ENCODE results near the gene DMBX1.

Gene DMBX1

GRCh38 chr1:46506470-46507219 lies 17.0 kb downstream of the DMBX1 start:
- peak; percentile 6 for DNase-seq

DNA sequence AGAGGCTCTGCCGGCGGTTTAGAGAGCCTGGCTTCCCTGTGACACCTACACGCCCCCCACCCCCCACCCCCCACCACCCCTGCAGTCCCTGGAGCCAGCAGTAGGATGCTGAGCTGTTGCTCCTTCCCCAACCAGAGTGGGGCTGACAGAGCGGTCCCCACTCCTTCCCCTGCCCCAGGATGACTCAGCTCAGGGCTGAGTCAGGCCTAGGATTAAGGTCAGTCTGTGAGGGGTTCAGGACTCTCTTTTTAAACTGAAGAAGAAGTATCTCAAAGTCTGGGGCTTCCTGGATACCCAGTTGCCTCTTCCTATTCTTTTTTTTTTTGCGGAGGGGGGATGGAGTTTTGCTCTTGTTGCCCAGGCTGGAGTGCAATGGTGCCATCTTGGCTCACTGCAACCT lies 19.1 kb downstream of the DMBX1 start:
- no peak for DNase-seq

DNA sequence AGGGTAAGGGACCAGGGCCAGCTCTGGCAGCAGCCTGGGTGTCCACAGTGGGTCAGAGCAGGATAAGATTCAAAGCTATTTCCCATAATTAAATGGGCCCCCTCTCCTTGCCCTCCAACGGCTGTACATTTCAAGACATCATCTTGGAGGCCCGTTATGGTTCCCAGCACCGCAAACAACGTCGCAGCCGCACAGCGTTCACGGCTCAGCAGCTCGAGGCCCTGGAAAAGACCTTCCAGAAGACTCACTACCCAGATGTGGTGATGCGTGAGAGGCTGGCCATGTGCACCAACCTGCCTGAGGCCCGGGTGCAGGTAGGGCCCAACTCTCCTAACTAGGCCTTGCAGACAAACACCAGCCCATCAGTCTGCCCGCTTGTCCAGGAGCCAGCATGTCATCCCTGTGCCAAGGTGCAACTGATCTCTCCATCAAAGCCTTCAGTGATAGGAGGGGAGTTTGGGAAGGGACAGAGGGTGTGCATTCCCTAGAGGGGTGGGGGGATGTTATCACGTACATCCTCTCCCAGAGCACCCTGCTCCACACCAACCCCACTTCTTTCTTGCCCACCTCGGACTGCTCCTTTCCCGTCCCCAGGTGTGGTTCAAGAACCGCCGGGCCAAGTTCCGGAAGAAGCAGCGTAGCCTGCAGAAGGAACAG lies 20.8 kb downstream of the DMBX1 start:
- no peak for DNase-seq

- no peak for DNase-seq
Observed at GRCh38 chr1:46510998-46511365, 21.3 kb downstream of the DMBX1 start.

DNA sequence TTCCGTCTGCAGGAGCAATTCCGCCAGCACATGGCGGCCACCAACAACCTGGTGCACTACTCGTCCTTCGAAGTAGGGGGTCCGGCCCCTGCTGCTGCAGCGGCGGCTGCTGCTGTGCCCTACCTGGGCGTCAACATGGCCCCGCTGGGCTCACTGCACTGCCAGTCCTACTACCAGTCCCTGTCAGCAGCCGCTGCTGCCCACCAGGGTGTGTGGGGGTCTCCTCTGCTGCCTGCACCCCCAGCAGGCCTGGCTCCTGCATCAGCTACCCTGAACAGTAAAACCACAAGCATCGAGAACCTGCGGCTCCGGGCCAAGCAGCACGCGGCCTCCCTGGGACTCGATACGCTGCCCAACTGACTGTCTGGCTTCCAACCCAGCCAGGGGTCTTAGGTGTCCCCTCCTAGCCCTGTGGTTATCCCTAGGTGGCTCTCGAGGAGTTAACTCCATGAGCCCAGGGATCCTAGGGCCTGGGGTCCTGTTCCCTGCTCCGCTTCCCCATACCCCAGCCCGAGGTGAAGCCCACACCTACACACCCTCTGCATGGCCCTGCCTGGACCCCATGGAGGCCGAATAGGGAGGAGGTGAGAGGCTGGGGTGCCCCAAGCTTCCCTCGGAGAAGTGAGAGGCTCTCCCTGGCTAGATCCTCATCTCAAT lies 22.6 kb downstream of the DMBX1 start:
- no peak for DNase-seq

- no peak for DNase-seq
Observed at GRCh38 chr1:46512792-46513190, 23.2 kb downstream of the DMBX1 start.

GRCh38 chr1:46513536-46513935 lies 23.9 kb downstream of the DMBX1 start:
- no peak for DNase-seq

- no peak for DNase-seq
Observed at GRCh38 chr1:46515576-46515975, 25.9 kb downstream of the DMBX1 start.

- no peak for DNase-seq
Observed at GRCh38 chr1:46516200-46516950, 26.7 kb downstream of the DMBX1 start.

- peak; percentile 88 for DNase-seq
Observed at GRCh38 chr1:46517010-46517600, 27.5 kb downstream of the DMBX1 start.

GRCh38 chr1:46517932-46518498 lies 28.4 kb downstream of the DMBX1 start:
- no peak for DNase-seq

- no peak for DNase-seq
Observed at GRCh38 chr1:46519209-46519608, 29.6 kb downstream of the DMBX1 start.

DNA sequence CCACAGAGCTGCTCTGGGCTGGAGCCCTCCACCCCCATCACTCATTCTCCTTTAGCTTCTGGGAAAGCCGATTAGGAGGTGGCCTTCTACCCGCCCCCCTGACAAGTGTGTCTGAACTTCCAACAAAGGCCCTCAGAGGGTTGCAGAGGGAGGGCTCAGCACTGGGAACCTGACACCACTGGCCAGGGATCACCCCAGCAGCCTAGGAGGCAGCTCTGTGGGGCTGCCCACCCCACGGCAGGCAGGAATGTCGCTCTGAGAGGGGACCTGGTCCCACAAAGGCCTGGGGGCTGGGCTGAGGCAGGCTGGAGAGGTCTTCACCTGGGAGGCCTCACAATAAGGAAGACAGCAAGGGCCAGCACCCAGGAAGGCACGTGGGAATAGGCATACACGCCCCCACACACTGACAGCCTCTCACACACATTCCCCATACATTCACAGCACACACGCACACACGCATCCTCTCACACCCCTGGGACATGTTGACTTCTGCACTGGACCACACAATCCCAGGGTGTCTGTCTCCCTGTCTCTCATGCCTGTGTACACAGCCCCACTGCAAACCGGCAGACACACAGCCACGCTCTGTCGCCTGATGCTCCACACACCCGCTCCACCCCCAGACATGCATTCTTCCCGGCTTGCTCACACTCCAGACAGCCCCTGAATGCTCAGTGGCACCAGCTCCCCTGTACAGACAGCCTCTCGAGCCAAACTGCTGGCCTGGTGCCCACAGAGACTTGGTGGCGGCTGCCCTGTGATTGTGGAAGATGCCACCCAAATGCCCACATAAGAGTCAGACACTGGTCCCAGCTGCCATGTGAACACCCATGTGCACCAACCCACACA lies 30.7 kb downstream of the DMBX1 start:
- peak; percentile 7 for DNase-seq

DNA sequence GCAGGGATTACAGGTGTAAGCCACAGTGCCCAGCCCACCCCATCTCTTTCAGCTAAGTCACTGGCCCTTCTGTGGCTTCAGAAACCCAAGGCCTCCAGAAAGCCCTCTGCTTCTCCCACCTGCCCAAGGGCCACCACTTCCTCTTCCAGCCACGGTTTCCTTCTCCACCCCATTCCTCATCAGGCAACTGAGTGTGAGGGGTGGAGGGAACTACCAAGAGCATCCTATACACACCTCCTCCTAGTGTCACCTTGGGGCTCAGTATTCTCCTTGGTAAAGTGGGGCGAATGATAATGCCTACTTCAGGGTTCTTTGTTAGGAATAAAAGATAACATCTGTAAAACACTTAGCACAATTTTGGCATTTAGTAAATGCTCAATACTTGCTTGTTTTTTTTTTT lies 31.8 kb downstream of the DMBX1 start:
- DNase-seq, result no peak

GRCh38 chr1:46522184-46522968 lies 32.7 kb downstream of the DMBX1 start:
- DNase-seq, result no peak

DNA sequence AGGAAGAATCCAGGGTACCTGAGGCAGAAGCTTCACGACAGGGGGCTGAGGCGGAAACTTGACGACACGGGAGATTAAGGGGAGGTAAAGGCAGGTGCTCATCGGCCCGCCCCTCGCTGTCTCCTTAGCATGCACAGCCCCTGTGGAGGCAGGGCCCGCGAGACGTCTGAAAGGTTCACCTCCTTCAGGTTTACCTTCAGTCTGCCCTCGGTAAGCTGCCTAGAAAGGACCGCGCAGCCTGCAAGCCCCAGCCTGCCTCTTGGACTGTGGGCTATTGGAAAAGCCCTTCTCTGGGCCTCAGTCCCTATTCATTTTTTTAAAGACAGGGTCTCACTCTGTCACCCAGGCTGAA lies 33.3 kb downstream of the DMBX1 start:
- no peak for DNase-seq

- peak; percentile 71 for DNase-seq
Observed at GRCh38 chr1:46523496-46524353, 34.1 kb downstream of the DMBX1 start.

GRCh38 chr1:46524843-46525242 lies 35.2 kb downstream of the DMBX1 start:
- no peak for DNase-seq

GRCh38 chr1:46525253-46525983 lies 35.8 kb downstream of the DMBX1 start:
- DNase-seq, result peak; percentile 75
